Gastrocnemius medialis (tissue), 4 donors: Measurements from ENCODE around the gene INAFM2.

Source experiments
- CTCF ChIP-seq, 5 experiments: fragments of 450-650 bp in 3 of 5; fragments of 200-600 bp in 2 of 5; sonication (generic) in 2 of 5; IDR thresholded peaks in 4 of 5; conservative IDR thresholded peaks in 1 of 5; 1 replicate in 4 of 5; 2 replicates in 1 of 5; pipeline ENCODE4 v1.5.1; 2016 to 2019; ENCODE audit warnings: antibody characterized with exemption in 5 of 5, mild to moderate bottlenecking in 3 of 5, moderate library complexity in 3 of 5
- POLR2A ChIP-seq, 2 donors: fragments of 450-650 bp; IDR thresholded peaks; one replicate each; pipeline ENCODE4 v1.6.1; 2017; ENCODE audit warnings: antibody characterized with exemption in 2 of 2, mild to moderate bottlenecking in 2 of 2, moderate library complexity in 2 of 2

- TF ChIP-seq CTCF (IDR thresholded peaks at IDR 0.05 in 4 of 5, conservative IDR thresholded peaks at IDR 0.05 in 1 of 5) (no peak), POLR2A (IDR thresholded peaks at IDR 0.05) (no peak)
Measured at GRCh38 chr15:40338921-40339620, 15.6 kb downstream of the INAFM2 start.
